H1 (cell line): ENCODE results near the gene TTC6. TPM values are rescaled to one million over a fixed set of nuclear protein-coding genes. Genes with fewer than 3 reads are reported as not detected.

Source experiments
- CTCF ChIA-PET: fragments of 300-600 bp; sonication (Branson Sonifier 250); formaldehyde crosslinking; loops from one replicate; lab custom pipeline; 2021; ENCODE audit not compliant: partially characterized antibody; lab: Charles Lee
- POLR2A ChIA-PET: fragments of 300-600 bp; sonication (Branson Sonifier 250); formaldehyde crosslinking; loops from one replicate; lab custom pipeline; 2021; ENCODE audit warnings: inconsistent platforms; ENCODE audit not compliant: partially characterized antibody; lab: Charles Lee
- DNase-seq, 2 experiments: peaks; one replicate each; pipeline versions ENCODE4 v3.0.0 to v3.0.0-alpha.2; 2010 to 2022; ENCODE audit warnings: low spot score in 2 of 2, low read depth in 1 of 2, mixed read lengths in 1 of 2
- FAIRE-seq: peaks from 2 replicates; lab custom pipeline; 2011; peaks lifted over from hg19 to GRCh38; lab: Jason Lieb, UNC
- H2AFZ ChIP-seq: 2 replicates; pipeline ENCODE4 v1.8.1; 2012; ENCODE audit warnings: low read length, inconsistent platforms
- H2AK5ac ChIP-seq: 2 replicates; pipeline ENCODE4 v1.6.1; 2013; ENCODE audit warnings: low read depth, low read length
- H2BK120ac ChIP-seq: replicated peaks from 2 replicates; pipeline ENCODE3; 2013; ENCODE audit warnings: low read depth, low read length, inconsistent platforms
- H2BK12ac ChIP-seq: 2 replicates; pipeline ENCODE4 v1.6.1; 2013; ENCODE audit warnings: low read depth, low read length
- H2BK15ac ChIP-seq: 2 replicates; pipeline ENCODE4 v1.6.1; 2013; ENCODE audit warnings: low read length
- H2BK20ac ChIP-seq: 2 replicates; pipeline ENCODE4 v1.6.1; 2013; ENCODE audit warnings: low read length
- H2BK5ac ChIP-seq: 2 replicates; pipeline ENCODE4 v1.6.1; 2013; ENCODE audit warnings: low read depth, low read length
- H3K14ac ChIP-seq: 2 replicates; pipeline ENCODE4 v1.6.1; 2013; ENCODE audit warnings: inconsistent platforms; ENCODE audit not compliant: insufficient read length
- H3K18ac ChIP-seq: 2 replicates; pipeline ENCODE4 v1.6.1; 2013; ENCODE audit warnings: low read length; ENCODE audit errors: extremely low read depth
- H3K23ac ChIP-seq: 2 replicates; pipeline ENCODE4 v1.6.1; 2013; ENCODE audit warnings: inconsistent platforms; ENCODE audit not compliant: insufficient read length
- H3K23me2 ChIP-seq: 2 replicates; pipeline ENCODE4 v1.6.1; 2013; ENCODE audit warnings: low read depth, low read length
- H3K27ac ChIP-seq: 2 replicates; pipeline ENCODE4 v1.6.1; 2011; ENCODE audit warnings: low read depth, low read length, inconsistent platforms
- H3K27me3 ChIP-seq, 4 experiments: replicated peaks in 1 of 4; 1 replicate in 1 of 4; 2 replicates in 3 of 4; pipeline versions ENCODE4 v1.6.1 to v1.8.1; 2011 to 2013; ENCODE audit warnings: low read length in 3 of 4, mild to moderate bottlenecking in 3 of 4, inconsistent platforms in 2 of 4, mixed read lengths in 2 of 4, moderate library complexity in 1 of 4; ENCODE audit not compliant: control insufficient read depth in 3 of 4, insufficient read depth in 3 of 4; ENCODE audit errors: extremely low read depth in 1 of 4
- H3K36me3 ChIP-seq, 4 experiments: 2 replicates each; pipeline versions ENCODE4 v1.6.1 to v1.8.1; 2011 to 2013; ENCODE audit warnings: mild to moderate bottlenecking in 4 of 4, low read length in 3 of 4, moderate library complexity in 2 of 4, control low read depth in 1 of 4, inconsistent platforms in 1 of 4; ENCODE audit not compliant: insufficient read depth in 4 of 4, control insufficient read depth in 2 of 4
- H3K4ac ChIP-seq: replicated peaks from 2 replicates; pipeline ENCODE3; 2013; ENCODE audit warnings: low read length, low read depth, mixed read lengths, inconsistent platforms; ENCODE audit not compliant: insufficient read length
- H3K4me1 ChIP-seq, 4 experiments: replicated peaks in 1 of 4; 1 replicate in 1 of 4; 2 replicates in 3 of 4; pipeline versions ENCODE4 v1.6.1 to v1.8.1; 2011 to 2013; ENCODE audit warnings: low read length in 3 of 4, inconsistent platforms in 2 of 4, mixed read lengths in 1 of 4; ENCODE audit not compliant: insufficient read depth in 4 of 4, control insufficient read depth in 3 of 4
- H3K4me2 ChIP-seq, 2 experiments: 2 replicates each; pipeline versions ENCODE4 v1.6.1 to v1.8.1; 2011 to 2013; ENCODE audit warnings: low read depth in 2 of 2, low read length in 2 of 2, control low read depth in 1 of 2, inconsistent platforms in 1 of 2, mild to moderate bottlenecking in 1 of 2; ENCODE audit not compliant: insufficient read depth in 1 of 2
- H3K4me3 ChIP-seq, 4 experiments: fragments of 200-600, 300-600 bp in 1 of 4; sonication (generic), shearing (Covaris generic), sonication (Bioruptor Twin) in 1 of 4; 2 replicates each; pipeline versions ENCODE4 v1.5.1 to v1.8.1; 2011 to 2016; ENCODE audit warnings: low read length in 4 of 4, low read depth in 3 of 4, control low read depth in 2 of 4, inconsistent platforms in 2 of 4, mild to moderate bottlenecking in 2 of 4, mixed read lengths in 1 of 4, moderate library complexity in 1 of 4; ENCODE audit not compliant: insufficient read depth in 2 of 4; ENCODE audit errors: extremely low read depth in 1 of 4
- H3K56ac ChIP-seq: replicated peaks from 2 replicates; pipeline ENCODE3; 2013; ENCODE audit warnings: low read depth, mild to moderate bottlenecking, mixed read lengths, low read length, inconsistent platforms; ENCODE audit not compliant: insufficient read length
- H3K79me1 ChIP-seq: 2 replicates; pipeline ENCODE4 v1.6.1; 2013; ENCODE audit warnings: low read depth, low read length, control low read depth
- H3K79me2 ChIP-seq, 2 experiments: 2 replicates each; pipeline versions ENCODE4 v1.6.1 to v1.8.1; 2012 to 2013; ENCODE audit warnings: low read length in 2 of 2, mild to moderate bottlenecking in 2 of 2, inconsistent platforms in 1 of 2; ENCODE audit not compliant: insufficient read depth in 2 of 2, control insufficient read depth in 1 of 2
- H3K9ac ChIP-seq, 4 experiments: replicated peaks in 1 of 4; 1 replicate in 1 of 4; 2 replicates in 3 of 4; pipeline versions ENCODE4 v1.6.1 to v1.8.1; 2011 to 2013; ENCODE audit warnings: low read depth in 3 of 4, low read length in 3 of 4, control low read depth in 2 of 4, mild to moderate bottlenecking in 2 of 4, moderate library complexity in 2 of 4, inconsistent platforms in 1 of 4; ENCODE audit errors: extremely low read depth in 1 of 4
- H3K9me3 ChIP-seq, 2 experiments: 2 replicates each; pipeline versions ENCODE4 v1.6.1 to v1.8.1; 2012 to 2013; ENCODE audit warnings: mild to moderate bottlenecking in 2 of 2, moderate library complexity in 2 of 2, control low read depth in 1 of 2, inconsistent platforms in 1 of 2, low read depth in 1 of 2, low read length in 1 of 2, mixed read lengths in 1 of 2; ENCODE audit not compliant: insufficient read depth in 2 of 2
- H4K20me1 ChIP-seq, 2 experiments: replicated peaks in 1 of 2; 2 replicates each; pipeline versions ENCODE3 to v1.8.1; 2011 to 2013; ENCODE audit warnings: inconsistent platforms in 2 of 2, low read length in 2 of 2, mild to moderate bottlenecking in 1 of 2; ENCODE audit not compliant: insufficient read depth in 2 of 2, control insufficient read depth in 1 of 2
- H4K5ac ChIP-seq: 2 replicates; pipeline ENCODE4 v1.6.1; 2013; ENCODE audit warnings: low read length, low read depth, mixed read lengths, inconsistent platforms; ENCODE audit not compliant: insufficient read length
- H4K8ac ChIP-seq: 2 replicates; pipeline ENCODE4 v1.8.0; 2013; ENCODE audit warnings: mild to moderate bottlenecking, moderate library complexity, low read length, inconsistent platforms; ENCODE audit not compliant: insufficient read depth; ENCODE audit errors: extremely low read depth
- H4K91ac ChIP-seq: replicated peaks from 2 replicates; pipeline ENCODE3; 2013; ENCODE audit warnings: low read length, mixed read lengths, inconsistent platforms; ENCODE audit not compliant: insufficient read length
- TBP ChIP-seq: IDR thresholded peaks from 2 replicates; pipeline ENCODE4 v1.6.1; 2011; ENCODE audit warnings: low read depth, low read length, improper control_type of control experiment
- WGBS, 2 experiments: shearing (Covaris generic) in 1 of 2; methylation state at CpG; one replicate each; pipeline versions ENCODE4 v1.1.6 to v1.1.7; 2013 to 2015; ENCODE audit warnings: low lambda C conversion rate in 2 of 2, mixed read lengths in 2 of 2, inconsistent platforms in 1 of 2, low coverage in 1 of 2, missing lambda C conversion rate in 1 of 2; ENCODE audit not compliant: insufficient replicate concordance in 2 of 2, insufficient coverage in 1 of 2, insufficient read length in 1 of 2; ENCODE audit errors: extremely low coverage in 1 of 2, missing lambda C conversion rate in 1 of 2; 5-methylcytosine and 5-hydroxymethylcytosine counted together
- polyA plus RNA-seq, 7 experiments: library from polyadenylated mRNA; depleted of rRNA in 3 of 7; stranded (reverse) in 5 of 7; unstranded in 2 of 7; fragments of >200 nt in 5 of 7; fragments of 200-250 nt in 2 of 7; gene quantifications; 1 replicate in 5 of 7; 2 replicates in 1 of 7; 4 replicates in 1 of 7; pipeline versions ENCODE4 v1.2.1 to v1.2.3, GENCODE V29; 2011 to 2013; ENCODE audit warnings: missing spikeins in 2 of 7, mixed read lengths in 2 of 7
- total RNA-seq: library from RNA; stranded (reverse); fragmentation: NEBNext Ultra II Directional; extraction: Animal tissue kit (Norgen Biotek cat#: 25700); gene quantifications from 2 replicates; pipeline ENCODE4 v1.2.1, GENCODE V29; 2021

TTC6 gene
- total and polyA plus RNA-seq, 2 of the 8 experiments (the other 6 are each of a cell fraction or from before 2014, with no cell fraction given), result 0.02 TPM; not detected in 1

DNA sequence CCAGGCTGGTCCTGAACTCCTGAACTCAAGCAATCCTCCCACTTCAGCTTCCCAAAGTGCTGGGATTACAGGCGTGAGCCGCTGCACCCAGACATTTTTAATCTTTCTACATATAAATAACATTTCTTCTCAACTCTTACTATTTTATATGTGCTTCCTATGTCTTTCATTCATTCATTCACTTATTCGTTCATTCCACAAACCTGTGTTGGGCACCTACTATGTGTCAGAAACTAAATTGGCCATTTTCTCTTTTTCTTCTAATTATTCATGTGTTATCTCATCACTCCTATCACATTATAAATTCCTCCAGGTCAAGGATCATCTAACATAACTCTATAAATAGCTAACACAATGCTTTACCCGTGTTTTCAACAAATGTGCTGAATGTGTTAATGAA, 24.0 kb upstream of the TTC6 start:
- POLR2A ChIA-PET, result no interaction called here

More for the DNA sequence above, 24.0 kb upstream of the TTC6 start:
- H3K23ac ChIP-seq, result no peak overlapping the region
- H3K79me1 ChIP-seq, result no peaks in the 10 kb centered on the region
- no peak overlapping the region for H4K5ac ChIP-seq
- no peak overlapping the region for H3K18ac ChIP-seq
- CTCF ChIA-PET, result interaction anchor here (1.0 to 2.3 kb wide), 3 partner anchors 17 to 341 kb away, joined by 3 to 7 read pairs (median 3); no protein-coding TSS in a partner anchor
- DNase-seq, result no peak
- H3K23me2 ChIP-seq, result no peaks in the 10 kb centered on the region
- no peak overlapping the region for H2AK5ac ChIP-seq
- H2AFZ ChIP-seq, result no peak overlapping the region
- 0 out of 7 replicates have a peak, but pooled peaks cover 0 to 3% (median 0%) of the 10 kb centered on the region in 4 experiments for H3K27me3 ChIP-seq
- no peak overlapping the region for H3K4me3 ChIP-seq
- FAIRE-seq, result no peak
- H3K4ac ChIP-seq, result no peak overlapping the region
- no peak overlapping the region for H4K91ac ChIP-seq
- H3K14ac ChIP-seq, result no peak overlapping the region
- no peaks in the 10 kb centered on the region for H3K36me3 ChIP-seq
- no peaks in the 10 kb centered on the region for H3K79me2 ChIP-seq
- H4K20me1 ChIP-seq, result no peaks in the 10 kb centered on the region
- 86 to 100% methylated on average over 1 to 4 of the region's 4 CpGs for whole genome bisulfite sequencing, 2 experiments
- no peak overlapping the region for H3K4me2 ChIP-seq
- no peak overlapping the region for H2BK5ac ChIP-seq
- H4K8ac ChIP-seq, result no peak overlapping the region
- no peak overlapping the region for H2BK15ac ChIP-seq
- no peak overlapping the region for H3K27ac ChIP-seq
- H2BK20ac ChIP-seq, result no peak overlapping the region
- H2BK12ac ChIP-seq, result no peak overlapping the region
- H2BK120ac ChIP-seq, result no peak overlapping the region
- H3K56ac ChIP-seq, result no peak overlapping the region
- no peak overlapping the region for H3K9ac ChIP-seq
- H3K9me3 ChIP-seq, result no peaks in the 10 kb centered on the region
- no peak for TF ChIP-seq TBP
- peaks cover 0 to 1% (median 0%) of the 10 kb centered on the region in 4 experiments; a peak in 1 of 7 replicates for H3K4me1 ChIP-seq
